Stimulated activated CD4-positive, alpha-beta T cell treated with anti-CD3 and anti-CD28 coated beads, Interleukin-1b, Interleukin-23, amount 100 ng/mL, for 1 hour (primary cell): Measurements from ENCODE around the gene DDX31.

Source experiments
- DNase-seq, 2 donors: peaks; one replicate each; pipeline ENCODE4 v3.0.0-alpha.2; 2020; ENCODE audit warnings: low read depth in 2 of 2

The DDX31 gene

DNA sequence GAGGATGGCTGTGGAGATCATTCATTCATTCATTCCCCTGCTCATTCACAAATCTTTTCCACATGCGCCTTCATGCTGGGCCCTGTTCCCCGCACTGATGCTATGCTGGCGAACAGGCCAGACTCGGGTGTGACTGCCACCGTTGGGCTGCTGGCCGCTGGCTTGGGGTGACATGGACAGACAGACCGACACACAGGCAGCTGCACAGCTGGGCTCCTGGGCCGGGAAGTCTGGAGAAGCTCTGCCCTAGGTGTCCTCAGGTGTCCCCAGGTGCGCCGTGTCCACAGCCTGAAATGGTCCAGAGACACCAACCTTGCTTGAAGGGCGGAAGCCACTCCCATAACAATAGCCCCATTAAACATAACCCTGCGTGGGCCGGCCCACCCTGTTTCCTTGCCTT lies 122.3 kb downstream of the DDX31 start:
- no peak for DNase-seq

DNA sequence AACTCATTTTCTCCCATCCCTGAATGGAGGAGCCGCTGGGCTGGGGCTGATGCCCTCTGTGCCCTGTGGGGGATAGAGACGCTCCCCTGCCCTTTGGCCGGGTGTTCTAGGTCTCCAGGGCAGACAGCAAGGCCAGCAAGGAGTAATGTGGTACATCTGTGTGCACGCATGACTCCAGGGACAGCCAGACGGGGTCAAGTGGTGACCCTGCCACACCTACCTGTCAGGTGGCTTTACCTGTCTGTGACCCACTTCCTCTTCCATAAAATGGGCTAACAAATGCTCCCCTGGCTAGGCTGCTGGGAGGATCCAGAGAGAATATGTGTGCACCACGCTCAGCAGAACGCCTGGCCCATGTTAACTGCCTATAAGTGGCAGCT lies 122.7 kb downstream of the DDX31 start:
- no peak for DNase-seq

DNA sequence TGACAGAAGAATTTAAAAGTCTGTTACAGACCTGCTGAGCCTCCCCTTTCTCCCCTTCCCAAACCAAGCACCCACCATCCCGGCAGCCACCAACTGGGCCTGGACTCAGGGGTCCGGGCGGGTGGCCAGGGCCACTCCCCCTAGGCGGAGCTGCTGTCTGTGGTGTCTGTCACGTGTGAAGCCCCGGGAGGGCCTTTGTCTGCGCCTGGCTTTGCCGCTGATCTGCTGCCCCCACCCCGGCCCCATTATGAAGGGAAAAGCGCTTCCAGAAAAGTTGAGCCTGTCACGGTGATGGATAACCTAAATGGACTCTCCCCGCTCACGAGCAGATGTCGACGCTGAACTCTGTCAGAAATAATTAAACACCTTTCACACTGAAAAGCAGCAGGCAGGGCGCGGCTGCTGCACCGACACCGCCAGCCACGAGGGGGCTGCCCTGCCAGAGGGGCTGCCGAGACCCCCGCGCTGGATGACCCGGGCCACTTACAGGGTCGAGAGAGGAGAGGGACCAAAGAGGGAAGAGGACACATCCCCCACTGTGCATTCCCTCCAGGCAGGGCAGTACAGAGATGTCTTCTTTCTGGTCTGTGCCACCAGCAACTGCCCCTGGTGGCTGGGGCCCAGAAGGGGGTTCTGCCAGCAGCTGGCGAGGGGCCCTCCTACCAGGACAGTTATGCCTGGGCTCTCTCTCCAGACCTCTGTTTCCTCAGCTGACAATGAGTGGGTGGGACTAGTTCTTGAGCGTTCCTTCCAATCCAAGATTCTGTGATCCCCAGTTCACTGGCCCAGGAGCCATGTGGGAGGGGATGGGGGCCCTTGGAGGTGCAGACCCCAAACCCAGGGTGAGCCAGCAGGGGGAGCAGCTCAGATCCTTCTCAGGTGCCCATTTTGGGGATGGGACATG lies 123.4 kb downstream of the DDX31 start:
- no peak for DNase-seq

DNA sequence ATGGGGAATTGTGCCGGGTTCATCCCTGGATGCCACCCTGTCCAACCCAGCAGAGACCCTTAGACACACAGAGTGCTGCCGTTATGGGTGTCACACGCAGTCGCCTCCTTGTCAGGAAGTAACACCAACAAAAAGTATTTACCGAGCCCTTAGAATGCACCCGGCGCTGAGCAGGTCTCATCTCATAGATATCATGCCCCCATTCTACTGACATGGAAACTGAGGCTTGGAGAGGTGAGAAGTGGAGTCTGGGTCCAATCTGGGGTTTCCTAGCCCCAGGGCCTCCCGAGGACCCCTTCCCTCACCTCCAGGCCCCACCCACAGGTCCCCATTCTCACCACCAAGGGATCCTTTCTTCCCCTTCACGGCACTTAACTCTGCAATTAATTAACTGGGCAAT lies 124.2 kb downstream of the DDX31 start:
- DNase-seq, result no peak

DNA sequence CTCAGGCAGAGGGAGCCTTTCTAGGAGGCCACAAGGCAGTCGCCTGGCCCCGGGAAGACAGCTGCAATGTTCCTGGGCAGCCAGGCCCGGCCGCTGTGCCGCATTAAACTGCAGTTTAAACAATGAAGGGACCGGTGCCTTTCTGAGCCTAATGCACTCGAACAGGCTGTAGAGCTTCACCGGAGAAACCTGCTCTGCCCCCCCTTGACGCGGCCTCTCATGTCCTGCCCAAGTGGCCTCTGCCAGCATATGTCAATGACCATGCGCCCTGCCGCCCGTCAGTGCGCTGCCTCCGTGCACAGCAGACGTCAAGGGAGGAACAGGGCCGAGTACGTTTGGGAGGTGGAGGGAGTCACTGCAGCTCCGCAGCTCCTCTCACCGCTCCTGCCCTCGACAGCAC lies 125.8 kb downstream of the DDX31 start:
- DNase-seq, result no peak

DNA sequence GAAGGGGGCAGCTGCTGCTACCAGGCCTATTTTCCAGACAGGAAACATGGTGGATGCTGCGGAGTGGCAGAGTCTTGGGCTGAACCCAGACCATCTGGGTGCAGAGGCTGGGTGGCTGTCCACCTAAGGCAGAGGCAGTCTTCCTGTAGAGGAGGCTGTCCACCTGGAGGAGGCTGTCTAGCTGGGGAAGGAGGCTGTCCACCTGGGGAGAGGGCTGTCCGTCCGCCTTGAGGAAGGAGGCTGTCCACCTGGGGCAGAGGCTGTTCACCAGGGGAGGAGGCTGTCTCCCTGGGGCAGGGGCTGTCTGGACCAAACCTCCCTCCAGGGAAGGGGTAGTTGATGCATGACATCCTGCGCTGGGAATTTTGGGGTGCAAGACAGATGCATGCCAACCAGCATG lies 126.5 kb downstream of the DDX31 start:
- no peak for DNase-seq
